Measurements from ENCODE around the gene CDHR2.
"Not testable (repeated sequence)": the region's sequence is repeated elsewhere in the genome, so short reads cannot be mapped to it uniquely, and the experiment has no call there.

Gene CDHR2

DNA sequence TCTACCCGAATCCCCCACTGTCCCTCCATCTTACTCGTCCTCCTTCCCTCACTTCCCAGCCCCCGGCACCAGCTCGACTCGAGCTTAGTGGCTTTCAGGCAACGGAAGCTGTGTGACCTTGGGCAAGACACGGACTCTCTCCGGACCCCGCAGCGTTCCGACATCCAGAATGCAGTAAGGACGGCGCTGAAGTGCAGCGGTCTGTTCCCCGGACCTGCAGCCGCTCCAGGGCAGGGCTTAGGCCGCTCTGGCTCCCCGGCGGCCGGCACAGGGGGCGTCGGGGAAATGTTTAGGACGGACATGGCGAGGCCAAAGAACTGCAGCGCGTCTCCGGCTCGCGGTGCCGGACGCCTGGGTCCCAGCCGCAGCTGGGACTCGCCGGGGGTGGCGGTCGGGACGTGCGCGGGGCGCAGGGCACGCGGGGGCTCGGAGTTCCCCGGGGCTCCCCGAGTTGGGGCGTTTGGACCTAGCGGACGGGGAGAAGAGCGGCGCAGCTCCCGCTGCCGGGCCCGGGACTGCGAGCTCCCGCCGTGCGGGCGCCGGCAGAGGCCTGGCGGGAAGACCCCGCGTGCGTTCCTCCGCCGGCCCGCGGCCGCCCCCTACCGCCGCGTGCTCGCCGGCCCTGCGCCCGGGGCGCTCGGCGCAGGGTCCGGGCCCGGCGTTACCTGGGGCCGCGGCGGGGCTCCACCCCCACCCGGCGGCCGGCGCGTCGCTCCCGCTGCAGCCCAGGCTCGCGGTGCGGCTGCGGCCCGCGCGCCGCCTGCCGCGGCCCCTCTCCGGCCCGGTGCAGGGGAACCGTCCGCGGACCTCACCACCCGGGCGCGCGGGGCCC, 6.3 kb upstream of the CDHR2 start:
- DNase-seq: no peak

DNA sequence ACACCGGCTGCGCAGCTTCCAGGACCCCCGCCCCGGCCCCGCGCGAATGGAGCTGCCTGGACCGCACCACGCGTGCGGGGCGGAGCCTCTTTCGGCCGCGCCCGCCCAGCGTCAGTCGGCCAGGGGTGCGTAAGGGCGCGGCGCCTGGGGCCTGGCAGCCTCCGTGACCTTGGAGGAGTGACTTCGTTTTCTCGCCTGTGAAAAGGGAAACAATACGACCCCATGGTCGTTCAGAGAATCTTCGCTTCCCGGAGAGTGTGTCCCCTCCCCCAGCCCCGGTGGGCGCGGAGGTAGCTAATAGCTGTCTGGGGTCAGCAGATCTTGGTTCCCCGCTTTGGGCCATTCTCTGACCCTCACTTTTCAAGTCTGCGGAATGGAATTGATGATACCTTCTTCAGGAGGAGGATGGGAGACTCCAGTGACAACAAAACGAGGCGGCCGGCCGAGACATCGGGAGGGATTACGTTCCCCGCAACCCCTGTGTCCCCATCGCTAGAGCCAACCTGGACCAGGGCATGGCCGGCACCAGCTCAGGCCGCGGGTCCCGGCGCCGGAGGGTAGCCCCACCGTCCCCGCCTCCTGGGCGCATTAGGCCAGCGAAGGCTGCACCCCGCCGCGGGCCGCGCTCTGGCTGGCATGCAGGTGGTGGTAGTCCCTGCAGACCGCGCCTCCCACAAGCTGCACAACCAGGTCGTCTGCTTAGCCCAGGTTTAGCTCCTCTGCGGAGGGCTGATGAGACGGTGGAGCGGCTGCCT, 5.5 kb upstream of the CDHR2 start:
- no peak for DNase-seq

DNA sequence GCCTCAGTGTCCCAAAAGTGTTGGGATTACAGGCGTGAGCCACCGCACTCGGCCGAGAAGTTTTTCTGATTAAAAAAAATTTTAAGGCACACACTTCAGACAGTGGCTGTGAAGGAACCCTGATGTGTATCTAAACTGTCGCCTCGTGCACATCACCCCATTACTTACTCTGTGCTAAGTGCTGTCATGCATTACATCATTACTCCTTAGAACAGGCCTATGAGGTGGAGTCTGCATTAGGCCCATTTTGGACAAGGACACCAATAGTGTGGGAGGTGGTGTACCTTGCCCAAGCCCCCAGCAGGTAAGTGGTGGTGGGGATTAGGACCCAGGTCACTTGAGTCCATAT, 3.8 kb upstream of the CDHR2 start:
- DNase-seq: no peak

DNA sequence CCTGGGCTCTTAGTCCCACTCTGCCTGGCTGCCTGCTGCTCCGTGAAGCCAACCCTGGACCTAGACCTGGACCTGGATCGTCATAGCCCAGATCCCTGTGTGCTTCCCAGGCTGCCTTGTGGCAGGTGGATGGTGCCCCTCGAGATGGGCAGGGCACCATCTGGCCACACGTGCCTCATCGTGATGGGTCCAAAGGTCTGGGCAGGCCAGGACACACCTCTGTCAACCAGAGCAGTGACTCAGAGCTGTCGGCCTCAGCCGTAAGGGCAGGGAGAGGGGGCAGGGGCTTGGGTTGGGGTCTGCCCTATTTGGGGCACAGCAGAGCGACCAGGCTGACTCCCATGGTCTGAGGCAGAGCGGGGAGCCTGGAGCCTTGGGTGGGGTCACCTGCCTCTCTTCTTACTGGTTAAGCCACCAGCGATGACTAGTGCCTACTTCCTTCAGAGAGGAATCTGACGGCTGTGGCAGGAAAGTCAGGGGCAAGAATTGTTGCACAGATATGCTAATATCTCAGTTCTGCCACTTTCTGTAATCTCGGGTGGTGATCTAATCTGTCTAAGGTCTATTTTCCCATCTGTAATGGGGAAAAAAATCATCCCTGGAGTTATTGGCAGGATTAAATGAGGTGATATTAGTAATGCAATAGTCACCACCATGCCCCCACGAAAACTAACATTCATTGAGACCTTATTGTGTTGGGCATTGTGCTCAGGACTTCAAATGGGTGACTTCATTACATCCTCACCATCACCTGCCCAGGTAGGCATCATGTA, 3.2 kb upstream of the CDHR2 start:
- DNase-seq: no peak

DNA sequence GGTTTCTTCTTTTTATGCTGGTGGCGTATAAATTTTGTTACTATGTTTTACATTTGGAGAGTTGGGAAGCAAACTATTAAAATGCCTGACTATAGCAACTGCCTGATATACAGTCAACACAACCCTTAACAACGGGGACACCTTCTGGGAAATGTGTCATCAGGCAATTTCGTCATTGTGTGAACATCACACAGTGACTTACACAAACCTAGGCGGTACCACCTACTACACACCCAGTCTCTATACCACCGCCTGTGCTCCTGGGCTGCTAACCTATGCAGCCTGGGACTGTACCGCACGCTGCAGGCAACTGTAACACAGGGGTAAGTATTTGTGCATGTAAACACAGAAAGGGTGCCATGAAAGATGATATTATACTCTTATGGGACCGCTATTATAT, 1.3 kb upstream of the CDHR2 start:
- DNase-seq: no peak

DNA sequence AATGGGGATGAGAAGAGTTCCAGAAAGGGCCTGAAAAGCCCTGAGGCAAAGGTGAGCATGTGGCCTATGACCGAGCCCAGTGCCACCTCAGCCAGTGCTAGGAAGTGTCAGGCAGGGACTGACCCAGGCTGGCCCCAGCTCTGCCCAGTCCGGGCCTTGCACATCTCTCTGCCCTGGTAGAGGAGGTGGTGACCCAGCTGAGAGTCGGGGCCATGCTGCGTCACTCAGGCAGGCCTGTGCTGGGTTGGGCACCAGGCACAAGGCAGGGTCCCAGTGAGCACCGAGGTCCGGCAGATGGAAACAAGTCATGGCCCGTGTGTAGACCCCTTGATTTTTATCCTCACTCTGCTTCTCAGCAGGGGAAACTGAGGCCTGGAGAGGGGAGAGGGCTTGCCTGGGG, 729 bp downstream of the CDHR2 start:
- DNase-seq: no peak

DNA sequence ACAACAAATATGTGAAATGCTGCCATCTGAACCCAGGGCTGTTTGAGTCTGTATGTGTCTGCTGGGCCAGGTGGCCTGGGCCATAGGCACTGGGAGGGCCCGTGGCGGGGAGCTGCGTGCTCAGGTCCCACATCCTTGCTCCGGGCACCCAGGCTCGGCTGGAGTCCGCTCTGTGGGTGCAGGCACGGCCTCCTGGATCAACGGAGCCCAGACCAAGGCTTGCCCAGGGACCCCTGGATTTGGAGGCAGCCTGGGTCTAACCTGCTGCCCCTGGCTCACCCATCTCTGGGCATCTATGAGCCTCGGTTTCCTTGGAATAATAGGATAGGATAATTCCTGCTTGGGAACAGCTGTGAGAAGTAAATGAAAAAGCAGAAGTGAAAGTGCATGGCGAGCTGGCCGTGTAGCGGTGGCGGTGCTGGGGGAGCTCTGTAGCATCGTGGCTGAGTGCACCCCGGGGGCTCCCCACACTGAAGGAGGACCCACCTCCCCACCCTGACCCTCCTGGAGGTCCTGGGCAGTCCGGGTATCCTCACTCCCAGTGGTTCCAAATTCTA, 1.2 kb downstream of the CDHR2 start:
- no peak for DNase-seq

DNA sequence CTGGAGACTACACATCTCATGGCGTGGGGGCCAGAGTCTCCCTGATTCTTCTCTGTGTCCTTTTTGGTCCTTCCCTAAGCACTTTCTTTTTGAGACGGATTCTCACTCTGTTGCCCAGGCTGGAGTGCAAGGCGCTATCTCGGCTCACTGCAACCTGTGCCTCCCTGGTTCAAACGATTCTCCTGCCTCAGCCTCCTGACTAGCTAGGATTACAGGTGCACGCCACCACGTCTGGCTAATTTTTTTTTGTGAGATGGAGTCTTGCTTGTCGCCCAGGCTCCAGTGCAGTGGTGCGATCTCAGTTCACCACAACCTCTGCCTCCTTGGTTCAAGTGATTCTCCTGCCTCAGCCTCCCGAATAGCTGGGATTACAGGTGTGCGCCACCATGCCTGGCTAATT, 1.8 kb downstream of the CDHR2 start:
- not testable (repeated sequence) for DNase-seq

DNA sequence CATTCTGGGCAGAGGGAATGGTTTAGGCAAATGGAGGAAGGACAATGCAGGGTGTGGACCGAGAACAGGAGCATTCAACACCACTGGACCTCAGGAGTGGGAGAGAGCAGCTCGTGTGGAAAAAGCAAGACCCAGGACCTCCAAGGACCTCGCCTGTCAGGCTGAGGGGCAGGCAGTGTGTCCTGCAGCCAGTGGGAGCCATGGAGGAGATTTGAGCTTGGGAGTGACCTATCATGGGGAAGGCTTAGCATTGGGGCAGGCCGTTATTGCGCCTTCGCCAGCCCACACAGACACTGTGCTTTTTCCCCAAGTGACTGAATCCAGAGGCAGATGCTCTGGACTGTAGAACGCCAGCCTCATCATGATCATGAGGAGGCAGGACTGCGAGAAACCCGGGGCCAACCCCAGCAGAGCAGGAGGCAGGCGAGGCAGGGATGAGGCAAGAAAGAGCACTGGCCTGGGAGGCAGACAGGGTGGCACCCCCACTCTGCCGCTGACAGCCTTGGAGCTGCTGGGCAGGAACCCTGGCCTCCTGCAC, 3.3 kb downstream of the CDHR2 start:
- DNase-seq: no peak

DNA sequence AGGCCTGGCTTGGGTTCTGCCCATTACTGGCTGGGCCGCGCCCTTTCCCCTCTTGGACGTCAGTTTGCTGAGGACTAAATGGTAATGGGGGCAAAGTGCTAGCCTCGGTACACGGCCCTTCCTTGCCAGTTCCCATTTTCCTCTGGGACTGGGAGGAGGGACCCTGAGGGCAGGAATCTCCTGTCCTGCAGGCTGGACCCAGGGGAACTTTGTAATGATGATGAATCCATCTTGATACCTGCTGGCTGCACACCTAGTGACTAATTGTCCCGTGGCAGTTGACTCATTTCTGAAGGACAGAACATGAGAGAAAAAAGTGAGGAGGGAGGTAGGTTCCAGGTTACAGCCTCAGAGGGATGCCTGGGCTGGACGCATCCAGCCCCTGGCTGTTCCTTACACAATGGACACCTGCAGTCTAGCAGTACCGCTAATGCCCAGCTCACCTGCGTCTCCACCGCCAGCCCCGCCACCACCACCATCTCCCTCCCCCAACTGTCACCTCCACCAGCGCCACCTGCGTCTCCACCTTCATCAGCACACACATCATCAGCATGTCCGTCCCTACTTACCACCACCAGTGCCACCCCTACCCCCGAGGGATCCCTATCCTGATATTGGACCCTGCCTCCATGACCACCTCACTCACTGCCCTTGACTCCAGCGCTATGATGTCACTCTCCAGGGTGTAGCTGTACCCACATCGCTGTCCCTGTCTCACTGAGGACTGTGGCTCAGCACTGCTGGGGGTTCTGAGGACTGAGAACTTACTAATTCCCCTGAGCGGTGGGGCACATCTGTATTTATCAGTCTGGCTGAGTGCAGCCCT, 4.3 kb downstream of the CDHR2 start:
- DNase-seq: no peak

DNA sequence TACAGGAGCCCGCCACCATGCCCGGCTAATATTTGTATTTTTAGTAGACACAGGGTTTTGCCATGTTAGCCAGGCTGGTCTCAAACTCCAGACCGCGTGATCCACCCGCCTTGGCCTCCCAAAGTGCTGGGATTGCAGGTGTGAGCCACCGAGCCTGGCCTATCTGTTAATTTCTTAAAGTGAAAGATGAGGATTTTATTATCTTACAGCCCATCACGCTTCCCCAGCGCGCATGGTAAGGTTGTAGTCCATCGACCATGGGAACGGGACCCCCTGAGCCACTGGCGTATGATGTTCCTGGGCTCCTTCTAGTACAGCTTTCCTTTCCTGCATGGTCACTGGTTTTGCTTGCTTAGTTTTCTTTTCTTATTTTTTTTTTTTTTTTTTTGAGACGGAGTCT, 8.7 kb downstream of the CDHR2 start:
- no peak for DNase-seq

DNA sequence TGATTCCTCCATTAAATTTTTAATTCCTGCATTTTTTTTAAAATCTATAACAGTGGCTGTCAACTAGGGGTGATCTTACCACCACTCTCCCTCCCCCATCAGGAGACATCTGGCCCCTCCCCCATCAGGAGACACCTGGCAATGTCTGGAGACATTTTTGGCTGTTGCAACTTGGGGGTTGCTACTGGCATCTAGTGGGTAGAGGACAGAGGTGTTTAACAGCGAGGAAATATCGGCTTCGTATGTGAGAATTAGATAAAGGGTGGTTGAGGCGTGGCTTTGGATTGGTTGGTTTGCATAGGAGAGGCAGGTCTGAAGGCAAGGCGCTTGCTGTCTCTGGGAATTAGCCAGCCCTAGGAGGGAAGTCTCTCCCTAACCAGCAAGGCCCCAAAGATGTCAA, 10.5 kb downstream of the CDHR2 start:
- DNase-seq: no peak

DNA sequence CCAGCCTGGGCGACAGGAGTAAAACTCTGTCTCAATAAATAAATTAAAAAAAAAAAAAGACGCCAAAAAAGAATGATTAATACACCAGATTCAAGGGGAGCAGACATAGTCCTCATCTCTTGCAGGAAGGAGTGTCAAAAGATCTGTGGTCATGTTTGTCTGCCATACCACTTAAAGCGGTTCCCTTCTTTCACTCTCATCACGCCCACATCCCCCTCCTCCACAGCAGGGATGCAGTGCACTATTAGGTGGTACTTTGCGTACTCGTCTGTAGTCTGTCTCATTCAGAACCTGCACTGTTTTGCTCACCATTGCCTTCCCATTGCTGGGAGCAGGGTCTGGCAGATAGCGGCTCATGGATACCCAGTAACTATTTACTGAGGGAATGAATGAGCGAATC, 11.2 kb downstream of the CDHR2 start:
- no peak for DNase-seq

DNA sequence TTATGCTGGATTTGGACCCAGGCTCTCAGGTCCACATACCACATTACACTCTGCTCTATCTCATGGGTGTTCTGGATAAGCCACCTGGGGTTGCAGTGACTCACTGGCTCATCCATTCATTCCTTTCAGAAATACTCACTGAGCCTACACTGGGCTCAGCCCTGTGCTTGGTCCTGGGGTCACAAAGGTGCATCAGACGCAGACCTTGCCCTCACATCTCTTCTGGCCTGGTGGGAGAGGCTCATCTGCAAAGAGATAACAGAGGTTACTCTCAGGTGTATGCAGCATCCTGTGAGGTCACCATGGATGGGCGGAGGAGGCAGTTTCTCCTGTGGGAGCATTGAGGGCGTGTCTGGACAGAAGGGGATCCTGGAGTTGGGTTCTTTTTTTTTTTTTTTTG, 12.1 kb downstream of the CDHR2 start:
- no peak for DNase-seq

DNA sequence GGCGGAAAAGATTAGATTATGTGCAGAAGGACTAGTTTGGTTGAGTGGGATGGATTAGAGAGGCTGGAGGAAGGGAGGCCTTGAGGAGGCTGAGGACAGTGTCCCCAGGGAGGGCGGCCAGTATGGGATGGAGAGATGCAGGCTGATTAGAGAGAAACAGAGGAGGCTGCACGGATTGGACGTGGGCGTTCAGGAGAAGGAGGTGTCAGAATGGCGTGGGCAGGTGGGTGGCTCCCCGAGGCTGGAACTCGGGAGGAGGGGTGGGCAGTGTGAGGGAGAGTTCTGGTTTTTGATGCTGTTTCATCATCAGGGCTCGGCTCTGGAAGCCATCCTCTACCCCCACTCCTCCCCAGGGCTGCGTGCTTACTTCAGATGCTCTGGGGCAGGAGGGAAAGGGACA, 13.0 kb downstream of the CDHR2 start:
- DNase-seq: no peak

DNA sequence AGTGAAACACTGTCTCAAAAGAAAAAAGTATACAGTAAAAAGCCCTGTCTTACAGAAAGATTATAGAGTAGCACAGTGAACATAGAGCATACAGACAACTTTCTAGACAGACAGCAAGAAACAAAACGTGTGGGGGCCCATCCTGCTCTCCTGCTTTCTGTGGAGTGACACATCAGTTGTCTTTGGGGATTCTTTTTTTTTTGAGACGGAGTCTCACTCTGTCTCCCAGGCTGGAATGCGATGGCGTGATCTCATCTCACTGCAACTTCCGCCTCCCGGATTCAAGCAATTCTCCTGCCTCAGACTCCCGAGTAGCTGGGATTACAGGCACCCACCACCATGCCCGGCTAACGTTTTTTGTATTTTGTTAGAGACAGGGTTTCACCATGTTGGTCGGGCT, 14.9 kb downstream of the CDHR2 start:
- no peak for DNase-seq

DNA sequence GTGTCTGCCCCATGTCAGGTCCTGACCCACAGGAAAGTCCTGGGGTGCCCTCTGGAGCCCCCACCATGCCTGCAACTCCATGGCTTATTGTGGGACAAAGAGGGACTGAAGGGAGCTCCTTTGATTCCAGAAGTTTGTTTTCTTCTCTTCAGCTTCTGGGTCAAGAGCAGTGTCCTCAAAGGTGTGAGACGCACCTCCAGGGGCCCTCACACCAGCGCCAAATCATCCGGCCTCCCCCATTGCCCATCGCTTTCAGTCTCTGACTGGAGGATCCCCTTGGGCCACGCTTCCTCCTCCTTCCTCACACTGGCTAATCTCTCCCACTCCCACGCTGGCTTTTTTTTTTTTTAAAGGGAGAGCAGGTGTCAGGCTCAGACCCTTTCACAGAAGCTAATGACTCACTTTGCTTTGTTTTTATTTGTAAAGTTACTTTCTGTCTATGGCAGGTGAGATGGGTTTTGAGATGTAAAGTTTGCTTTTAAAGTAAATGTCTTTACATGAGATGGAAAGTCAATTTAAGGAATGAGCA, 16.7 kb downstream of the CDHR2 start:
- DNase-seq: no peak

DNA sequence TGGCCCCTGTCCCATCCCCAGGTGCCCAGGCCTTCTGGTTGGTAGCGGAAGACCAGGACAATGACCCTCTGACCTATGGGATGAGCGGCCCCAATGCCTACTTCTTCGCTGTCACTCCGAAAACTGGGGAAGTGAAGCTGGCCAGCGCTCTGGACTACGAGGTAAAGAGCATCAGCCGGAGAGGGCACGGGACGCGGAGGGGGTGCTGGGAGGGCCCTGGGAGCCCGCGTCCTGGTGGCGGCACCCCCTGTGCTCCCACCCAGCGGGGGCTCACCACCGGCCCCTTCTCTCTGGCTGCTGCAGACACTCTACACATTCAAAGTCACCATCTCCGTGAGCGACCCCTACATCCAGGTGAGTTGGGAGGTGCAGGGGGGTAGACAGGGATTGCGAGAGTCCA, 19.5 kb downstream of the CDHR2 start:
- no peak for DNase-seq

DNA sequence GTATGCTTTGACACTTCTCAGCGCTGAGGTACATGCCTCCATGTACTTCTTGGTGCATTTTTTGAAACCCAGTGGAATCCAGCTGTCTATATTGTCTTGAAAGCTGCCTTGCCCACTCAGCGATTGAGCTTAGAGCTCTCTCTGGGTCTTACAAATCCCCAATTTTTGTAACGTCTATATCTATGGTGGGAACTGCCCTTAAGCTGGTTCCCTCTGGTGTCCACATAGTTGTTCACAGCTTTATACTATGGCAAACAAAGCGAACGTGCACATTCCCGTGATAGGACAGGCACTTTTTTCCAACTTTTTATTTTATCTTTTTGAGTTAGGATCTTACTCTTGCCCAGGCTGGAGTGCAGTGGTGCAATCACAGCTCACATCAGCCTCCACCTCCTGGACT, 20.9 kb downstream of the CDHR2 start:
- DNase-seq: peak; percentile 8

DNA sequence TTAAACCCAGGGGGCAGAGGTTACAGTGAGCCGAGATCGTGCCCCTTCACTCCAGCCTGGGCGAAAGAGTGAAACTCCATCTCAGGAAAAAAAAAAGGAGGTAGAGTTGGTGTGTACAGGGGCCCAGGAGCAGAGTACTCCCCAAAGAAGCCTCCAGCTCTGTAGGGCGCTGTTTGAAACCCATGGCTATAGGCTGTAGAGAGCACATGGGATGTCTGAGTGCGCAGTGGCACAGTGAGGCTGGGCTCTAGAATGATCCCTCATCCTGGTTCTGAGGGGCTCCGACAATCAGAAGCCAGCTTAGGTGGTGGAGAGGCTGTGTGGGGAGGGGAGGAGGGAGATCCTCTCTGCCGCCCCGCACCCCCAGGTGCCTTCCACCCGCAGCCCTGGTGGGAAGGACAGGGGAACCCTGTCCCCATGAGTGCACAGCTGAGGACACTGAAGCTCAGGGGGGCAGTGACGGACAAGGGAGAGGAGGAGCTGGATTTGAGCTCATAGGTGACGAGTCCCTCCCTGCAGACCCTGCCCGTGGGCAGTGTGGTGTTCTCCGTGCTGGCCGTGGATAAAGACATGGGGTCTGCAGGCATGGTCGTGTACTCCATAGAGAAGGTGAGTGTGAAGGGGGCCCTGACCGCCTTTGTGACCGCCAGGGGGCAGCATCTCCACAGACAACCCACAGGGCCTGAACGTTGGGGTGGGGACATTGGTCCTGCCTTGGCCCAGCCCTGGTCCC, 24.6 kb downstream of the CDHR2 start:
- DNase-seq: peak; percentile 31

DNA sequence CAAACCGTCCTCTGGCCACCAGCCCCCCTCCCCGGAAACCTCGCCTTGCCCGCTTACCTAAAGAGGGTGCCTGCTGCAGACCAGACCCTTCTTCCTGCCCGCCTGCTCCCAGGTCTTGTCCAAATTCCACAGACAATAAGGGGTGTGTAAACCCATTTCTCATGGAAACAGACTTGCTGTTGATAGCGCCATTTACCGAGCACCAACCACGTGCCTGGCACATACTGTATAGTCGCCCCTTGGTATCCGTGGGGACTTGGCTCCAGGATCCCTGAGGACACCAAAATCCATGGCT, 25.1 kb downstream of the CDHR2 start:
- no peak for DNase-seq

DNA sequence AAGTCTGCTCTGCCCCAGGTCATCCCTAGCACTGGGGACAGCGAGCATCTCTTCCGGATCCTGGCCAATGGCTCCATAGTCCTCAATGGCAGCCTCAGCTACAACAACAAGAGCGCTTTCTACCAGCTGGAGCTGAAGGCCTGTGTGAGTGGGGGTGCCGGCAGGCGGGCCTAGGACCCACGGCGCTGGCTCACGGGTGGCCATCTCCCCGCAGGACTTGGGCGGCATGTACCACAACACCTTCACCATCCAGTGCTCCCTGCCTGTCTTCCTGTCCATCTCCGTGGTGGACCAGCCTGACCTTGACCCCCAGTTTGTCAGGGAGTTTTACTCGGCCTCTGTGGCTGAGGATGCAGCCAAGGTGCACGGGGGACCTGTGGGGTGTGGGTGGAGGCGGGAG, 25.9 kb downstream of the CDHR2 start:
- DNase-seq: no peak
